Astrocyte of the spinal cord (primary cell): ENCODE measurements around the gene AOPEP.

Source experiments
- DNase-seq: peaks from one replicate; pipeline ENCODE4 v3.0.0; 2011; ENCODE audit warnings: low read depth, low spot score
- H3K4me3 ChIP-seq: 2 replicates; pipeline ENCODE4 v1.5.1; 2011; ENCODE audit warnings: low read depth, mild to moderate bottlenecking, low read length, moderate library complexity
- in situ Hi-C: cut with HindIII; loops from 2 replicates; pipeline ENCODE4 v1.10.0; 2017; ENCODE audit warnings: low sequenced_read_pairs
- TF ChIP-seq, protein P1 (sequence below): IDR thresholded peaks from 2 replicates; pipeline ENCODE4 v1.5.1; 2012; ENCODE audit warnings: low read depth, mild to moderate bottlenecking, low read length, inconsistent platforms

AOPEP gene

DNA sequence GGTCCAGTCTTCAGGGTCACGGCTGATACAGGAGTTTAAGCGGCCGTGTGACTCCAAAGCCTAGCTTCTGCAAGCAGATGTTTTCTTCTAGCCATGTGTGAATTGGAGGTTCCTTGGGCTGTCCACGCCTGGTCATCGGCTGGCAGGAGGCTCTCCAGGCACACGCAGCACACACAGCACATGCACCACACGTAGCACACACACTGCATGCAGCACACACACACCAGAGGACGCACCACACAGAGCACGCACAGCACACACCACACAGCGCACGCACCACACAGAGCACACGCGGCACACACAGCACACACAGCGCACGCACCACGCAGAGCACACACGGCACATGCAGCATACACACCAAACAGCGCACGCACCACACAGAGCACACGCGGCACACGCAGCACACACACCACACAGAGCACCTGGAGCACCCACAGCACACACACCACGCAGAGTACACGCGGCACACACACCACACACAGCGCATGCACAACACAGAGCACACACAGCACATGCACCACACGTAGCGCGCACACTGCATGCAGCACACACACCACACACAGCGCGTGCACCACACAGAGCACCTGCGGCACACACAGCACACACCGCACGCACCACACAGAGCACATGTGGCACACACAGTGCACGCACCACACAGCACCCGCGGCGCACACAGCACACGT, 356.7 kb downstream of the AOPEP start:
- no peak for DNase-seq
- TF ChIP-seq, protein P1, sequence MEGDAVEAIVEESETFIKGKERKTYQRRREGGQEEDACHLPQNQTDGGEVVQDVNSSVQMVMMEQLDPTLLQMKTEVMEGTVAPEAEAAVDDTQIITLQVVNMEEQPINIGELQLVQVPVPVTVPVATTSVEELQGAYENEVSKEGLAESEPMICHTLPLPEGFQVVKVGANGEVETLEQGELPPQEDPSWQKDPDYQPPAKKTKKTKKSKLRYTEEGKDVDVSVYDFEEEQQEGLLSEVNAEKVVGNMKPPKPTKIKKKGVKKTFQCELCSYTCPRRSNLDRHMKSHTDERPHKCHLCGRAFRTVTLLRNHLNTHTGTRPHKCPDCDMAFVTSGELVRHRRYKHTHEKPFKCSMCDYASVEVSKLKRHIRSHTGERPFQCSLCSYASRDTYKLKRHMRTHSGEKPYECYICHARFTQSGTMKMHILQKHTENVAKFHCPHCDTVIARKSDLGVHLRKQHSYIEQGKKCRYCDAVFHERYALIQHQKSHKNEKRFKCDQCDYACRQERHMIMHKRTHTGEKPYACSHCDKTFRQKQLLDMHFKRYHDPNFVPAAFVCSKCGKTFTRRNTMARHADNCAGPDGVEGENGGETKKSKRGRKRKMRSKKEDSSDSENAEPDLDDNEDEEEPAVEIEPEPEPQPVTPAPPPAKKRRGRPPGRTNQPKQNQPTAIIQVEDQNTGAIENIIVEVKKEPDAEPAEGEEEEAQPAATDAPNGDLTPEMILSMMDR: no peak
- H3K4me3 ChIP-seq: no peak overlapping the region
- in situ Hi-C loops: no loop called here

DNA sequence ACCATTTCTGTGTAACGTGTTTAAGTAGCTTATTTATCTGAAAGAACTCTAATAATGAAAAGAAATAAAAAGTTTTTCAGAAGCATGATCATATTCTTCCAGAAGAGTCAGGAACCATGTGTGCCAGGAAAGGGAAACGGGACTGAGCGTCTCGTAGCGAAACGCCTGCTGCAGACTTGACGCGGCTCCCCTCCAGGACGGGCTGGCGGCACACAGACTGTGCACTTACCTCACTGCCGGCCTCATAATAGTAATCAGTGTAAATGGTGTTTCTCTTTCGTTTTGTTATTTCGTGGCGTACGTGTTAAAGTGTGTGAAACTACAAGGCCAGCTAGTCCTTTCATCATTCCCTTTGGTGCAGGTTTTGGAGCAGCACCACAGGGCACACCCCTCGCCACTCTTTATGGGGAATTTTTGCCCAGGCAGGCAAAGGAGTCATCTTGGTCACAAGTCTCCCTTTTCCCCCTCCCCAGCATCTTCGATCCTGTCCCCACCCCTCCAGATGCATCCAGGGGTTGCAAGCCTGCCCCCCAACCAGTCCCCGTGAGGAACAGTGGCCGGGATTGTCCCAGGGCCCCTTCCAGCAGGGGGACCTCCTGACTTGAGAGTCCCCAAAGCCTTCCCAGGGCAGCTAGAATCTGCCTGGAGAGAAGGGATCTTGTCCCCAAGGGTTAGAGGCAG, 357.9 kb downstream of the AOPEP start:
- TF ChIP-seq, protein P1: no peak
- no peak overlapping the region for H3K4me3 ChIP-seq
- no peak for DNase-seq
- in situ Hi-C loops: no loop called here

GRCh38 chr9:95085036-95085770, 358.7 kb downstream of the AOPEP start:
- in situ Hi-C loops: no loop called here
- TF ChIP-seq, protein P1: no peak
- H3K4me3 ChIP-seq: no peak overlapping the region
- DNase-seq: no peak

DNA sequence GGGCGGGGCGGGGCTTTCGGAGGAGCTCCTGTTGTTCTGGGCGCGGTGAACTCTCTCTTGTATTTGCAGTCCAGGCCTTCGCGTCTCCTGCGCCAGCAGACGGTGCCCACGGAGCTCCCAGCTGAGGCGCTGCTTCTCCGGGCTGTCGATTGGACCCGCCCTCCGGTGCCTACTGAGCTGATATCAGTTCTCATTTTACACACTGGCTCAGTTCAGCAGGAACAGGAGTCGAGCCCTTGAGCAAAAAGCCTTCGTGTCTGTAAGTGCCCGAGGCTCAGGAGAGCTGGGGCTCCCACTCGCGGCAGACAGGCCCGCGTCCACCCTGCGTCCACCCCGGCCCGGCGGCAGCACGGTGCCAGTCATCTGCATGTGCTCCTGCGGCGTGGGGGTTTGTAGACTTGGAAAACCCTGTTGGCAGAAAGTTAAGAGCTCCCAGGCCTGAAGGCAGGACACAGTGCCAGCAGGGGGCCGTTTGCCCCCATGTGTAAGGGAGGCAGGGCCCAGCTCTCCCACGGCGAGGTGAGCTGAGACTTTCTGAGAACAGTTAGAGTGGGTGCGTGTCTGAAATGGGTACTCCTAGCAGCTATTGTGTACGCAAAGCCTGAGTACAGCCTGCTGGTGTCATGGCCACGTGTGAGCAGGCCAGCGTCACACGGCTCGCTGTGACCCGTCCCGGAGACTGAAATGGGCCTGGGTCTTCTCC, 359.5 kb downstream of the AOPEP start:
- in situ Hi-C loops: no loop called here
- TF ChIP-seq, protein P1: no peak
- no peak overlapping the region for H3K4me3 ChIP-seq
- DNase-seq: no peak

- no peak for DNase-seq
- TF ChIP-seq, protein P1: no peak
- H3K4me3 ChIP-seq: no peak overlapping the region
- in situ Hi-C loops: no loop called here
Measured at GRCh38 chr9:95086564-95086955, 360.1 kb downstream of the AOPEP start.

DNA sequence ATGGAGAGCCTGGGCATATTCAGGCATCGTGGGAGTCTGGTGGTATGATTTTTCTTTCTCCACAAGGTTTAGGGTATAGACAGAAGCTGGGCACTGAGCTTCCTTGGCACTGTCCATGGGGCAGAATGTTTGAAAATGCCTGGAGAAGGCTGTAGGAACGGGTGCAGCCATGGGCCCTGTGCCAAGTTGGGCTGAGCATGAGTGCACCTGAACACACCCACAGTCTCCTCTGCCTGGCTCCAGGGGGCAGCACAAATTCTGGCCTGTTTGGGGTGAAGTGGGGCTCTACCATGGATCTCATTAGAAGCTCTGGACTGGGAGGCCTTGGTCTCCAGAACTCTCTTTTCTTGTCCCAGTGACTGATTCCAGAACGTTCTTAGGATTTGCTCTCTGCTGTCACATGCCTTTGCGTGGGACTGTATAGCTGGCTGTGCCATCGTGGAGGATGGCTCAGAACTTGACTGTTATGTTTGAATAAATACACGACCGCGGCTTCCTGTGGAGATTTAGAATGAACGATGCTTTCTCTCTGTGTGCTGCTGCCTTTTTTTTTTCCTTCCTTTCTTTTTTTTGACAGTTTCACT, 361.3 kb downstream of the AOPEP start:
- in situ Hi-C loops: no loop called here
- no peak overlapping the region for H3K4me3 ChIP-seq
- DNase-seq: no peak
- TF ChIP-seq, protein P1: peak; percentile 24
